Activated CD4-positive, alpha-beta T cell treated with anti-CD3 and anti-CD28 coated beads, Interleukin-2, amount 50 U/mL, for 4 hours (primary cell): ENCODE measurements around the gene PTPN4.
"Not testable (repeated sequence)": the region's sequence is repeated elsewhere in the genome, so short reads cannot be mapped to it uniquely, and the experiment has no call there.

Experiments
- DNase-seq, 2 experiments: peaks; one replicate each; pipeline ENCODE4 v3.0.0-alpha.2; 2020

The PTPN4 gene

DNA sequence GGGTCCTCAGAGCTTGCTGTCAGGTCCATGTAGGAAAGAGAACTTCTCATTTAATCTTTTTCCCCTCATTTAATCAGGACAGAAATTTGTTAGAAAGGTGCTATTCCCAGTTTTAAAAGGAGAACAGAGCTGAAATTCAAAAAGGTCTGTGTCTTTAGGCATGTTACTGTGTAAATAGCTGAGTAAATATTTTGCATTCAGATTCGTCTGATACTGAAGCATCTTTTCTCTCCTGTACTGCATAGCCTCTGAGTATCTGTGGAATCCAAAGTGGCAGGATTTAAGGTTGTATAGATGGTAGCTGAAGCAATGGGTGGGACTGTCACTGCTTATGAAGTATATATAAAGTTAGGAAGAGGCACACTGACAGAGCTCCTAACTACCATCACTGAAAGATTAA is 9.0 kb downstream of the PTPN4 start:
- DNase-seq = no peak

DNA sequence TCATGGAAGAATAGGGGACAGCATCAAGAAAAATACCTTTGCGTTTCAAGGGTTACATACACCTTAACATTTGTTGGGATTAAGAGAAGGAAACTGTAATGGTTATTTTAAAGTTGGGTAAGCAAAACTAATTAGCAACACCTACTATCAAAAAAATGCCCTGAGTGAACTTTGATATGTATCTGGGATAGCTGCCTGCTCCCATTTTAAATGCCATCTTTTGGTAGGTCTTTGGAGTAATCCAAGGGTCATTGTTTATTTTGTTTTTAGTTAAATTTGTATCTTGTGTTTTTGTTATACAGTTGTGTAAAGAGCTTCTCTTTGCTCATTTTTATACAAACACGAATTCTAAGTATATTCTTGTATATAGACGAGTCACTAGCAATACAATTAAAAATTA is 9.9 kb downstream of the PTPN4 start:
- DNase-seq = no peak

DNA sequence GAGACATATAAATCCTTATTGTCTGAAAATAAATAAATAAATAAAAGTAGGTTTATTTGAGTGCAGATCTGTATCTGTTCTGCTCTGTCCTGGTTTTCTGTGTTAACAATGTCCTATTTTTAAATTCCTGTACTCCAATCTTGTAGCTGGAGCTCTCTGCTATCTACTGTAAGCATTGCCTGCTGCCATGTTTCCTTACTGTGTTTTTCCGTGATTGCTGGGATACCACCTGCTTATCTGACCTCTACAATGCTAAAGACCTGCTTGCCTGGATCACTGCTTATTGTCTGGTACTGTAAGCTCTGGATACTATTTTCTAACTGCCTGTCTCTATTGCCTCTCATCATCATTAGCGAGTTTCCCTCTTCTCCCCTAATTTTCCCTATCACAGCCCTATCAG is 11.6 kb downstream of the PTPN4 start:
- DNase-seq = no peak

DNA sequence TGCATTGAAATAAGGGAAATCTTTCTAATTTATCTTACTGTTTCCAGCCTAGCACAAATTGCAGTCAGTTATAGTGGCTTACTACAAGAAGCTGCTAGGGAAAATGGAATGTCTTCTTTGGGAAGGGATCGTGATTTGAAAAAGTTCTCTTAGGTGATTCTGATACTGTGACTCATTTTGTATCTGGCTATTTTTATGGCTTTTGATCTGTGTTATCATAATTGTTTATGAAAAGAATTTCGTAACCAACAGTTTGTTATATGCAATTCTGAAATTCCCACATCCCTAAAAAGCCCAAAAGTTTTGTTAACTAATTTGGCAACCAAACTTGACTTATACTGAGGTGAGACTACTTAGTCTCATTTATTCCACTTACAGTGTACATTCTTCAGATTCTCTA is 12.4 kb downstream of the PTPN4 start:
- DNase-seq = no peak

DNA sequence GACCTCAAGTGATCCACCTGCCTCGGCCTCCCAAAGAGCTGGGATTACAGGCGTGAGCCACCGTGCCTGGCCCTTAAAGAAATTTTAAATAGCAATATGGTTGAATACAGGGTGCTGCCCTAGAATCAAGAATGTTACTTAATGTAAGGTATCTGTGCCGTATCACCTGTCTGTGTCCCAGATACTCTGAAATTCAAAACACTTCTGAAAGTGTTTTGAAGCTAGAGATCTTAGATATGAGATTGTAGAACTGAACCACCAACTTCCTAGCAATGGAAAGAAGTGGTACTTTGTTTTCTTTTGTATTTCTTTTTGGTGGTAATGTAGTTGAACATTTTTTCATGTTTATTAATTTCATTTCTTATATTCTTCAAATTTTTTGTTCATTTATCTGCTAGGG is 13.0 kb downstream of the PTPN4 start:
- no peak for DNase-seq

DNA sequence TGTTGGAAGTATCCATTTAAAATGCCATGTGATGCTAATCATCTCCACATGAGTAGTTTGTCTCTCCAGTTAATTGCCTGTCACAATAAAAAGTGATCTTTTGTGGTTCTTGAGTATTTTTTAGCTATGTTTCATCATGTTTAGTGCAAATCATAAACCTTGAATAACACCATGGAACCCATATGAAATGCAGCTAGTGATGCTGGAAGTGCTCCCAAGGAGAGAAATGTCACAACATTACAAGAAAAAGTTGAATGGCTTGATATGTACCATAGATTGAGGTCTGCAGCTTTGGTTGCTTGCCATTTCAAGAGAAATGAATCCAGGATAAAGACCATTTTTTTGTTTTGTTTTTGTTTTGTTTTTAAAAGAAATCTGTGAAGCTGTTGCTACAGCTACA is 14.3 kb downstream of the PTPN4 start:
- DNase-seq = no peak

DNA sequence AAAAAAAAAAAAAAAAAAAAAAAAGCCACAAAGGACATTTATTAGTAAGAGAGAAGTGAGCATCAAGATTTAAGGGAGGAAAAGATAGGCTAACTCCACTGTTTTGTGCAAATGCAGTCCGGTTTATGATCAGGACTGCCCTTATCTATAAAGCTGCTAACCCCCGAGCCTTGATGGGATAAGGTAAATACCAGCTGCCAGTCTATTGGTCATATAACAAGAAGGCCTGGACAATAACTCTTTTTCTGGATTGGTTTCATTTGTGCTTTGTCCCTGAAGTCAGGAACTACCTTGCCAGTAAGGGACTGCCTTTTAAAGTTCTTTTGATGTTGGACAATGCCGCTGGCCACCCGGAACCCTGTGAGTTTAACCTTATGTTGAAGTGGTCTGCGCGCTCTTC is 15.4 kb downstream of the PTPN4 start:
- no peak for DNase-seq

DNA sequence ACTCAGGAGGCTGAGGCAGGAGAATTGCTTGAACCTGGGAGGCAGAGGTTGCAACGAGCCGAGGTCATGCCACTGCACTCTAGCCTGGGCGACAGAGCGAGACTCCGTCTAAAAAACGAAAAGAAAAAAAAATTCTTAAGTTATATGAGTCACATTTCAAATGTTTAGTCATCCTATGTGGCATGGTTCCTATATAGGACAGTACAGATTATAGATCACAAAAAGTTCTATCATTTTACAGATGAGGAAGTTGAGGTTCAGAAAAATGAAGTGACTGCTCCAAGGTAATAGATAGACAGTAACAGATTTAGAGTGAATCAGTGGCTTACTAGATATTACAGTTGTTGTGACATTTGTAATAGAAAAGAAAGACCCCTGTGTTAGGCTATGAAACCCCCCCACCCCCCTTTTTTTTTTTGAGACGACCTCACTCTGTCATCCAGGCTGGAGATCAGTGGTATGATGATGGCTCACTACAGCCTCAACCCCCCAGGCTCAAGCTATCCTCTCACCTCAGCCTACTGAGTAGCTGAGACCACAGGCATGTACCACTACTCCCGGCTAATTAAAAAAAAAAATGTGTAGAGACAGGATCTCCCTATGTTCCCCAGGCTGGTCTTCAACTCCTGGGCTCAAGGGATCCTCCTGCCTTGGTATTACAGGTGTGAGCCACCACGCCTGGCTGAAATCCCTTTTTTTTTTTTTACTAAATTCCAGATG is 22.7 kb downstream of the PTPN4 start:
- DNase-seq = no peak

DNA sequence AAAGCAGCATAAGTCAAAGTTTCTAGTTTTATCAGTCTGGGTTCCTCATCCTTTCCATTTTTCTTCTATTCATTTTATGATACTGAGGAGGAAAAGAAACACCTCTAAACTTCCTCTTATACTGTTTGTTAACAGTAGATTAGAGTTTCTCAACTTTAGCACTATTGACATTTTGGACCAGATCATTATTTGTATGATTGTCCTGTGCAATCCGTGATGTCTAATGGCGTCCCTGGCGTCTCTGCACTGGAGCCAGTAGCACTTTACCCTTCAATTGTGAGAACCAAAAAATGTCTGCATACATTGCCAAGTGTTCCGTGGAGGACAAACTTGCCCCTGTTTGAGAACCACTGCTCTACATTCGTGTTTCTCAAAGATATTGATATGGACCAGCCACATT is 25.2 kb downstream of the PTPN4 start:
- DNase-seq = no peak

DNA sequence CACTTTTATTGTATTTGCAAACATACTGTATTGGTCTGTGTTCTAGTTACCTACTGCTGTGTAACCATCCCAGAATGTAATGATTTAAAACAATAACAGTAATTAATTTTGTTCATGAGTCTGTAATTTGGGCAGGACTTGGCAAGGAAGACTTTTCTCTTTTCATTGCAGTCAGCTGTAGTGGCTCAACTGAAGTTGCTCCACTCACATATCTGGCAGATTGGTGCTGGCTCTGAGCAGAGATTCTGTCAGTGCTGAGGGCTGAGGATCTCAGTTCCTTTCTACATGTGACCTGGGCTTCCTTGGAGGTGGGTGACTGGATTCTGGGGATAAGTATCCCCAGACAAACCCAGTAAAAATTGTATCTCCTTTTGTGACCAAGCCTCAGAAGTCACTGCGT is 26.6 kb downstream of the PTPN4 start:
- DNase-seq = no peak

DNA sequence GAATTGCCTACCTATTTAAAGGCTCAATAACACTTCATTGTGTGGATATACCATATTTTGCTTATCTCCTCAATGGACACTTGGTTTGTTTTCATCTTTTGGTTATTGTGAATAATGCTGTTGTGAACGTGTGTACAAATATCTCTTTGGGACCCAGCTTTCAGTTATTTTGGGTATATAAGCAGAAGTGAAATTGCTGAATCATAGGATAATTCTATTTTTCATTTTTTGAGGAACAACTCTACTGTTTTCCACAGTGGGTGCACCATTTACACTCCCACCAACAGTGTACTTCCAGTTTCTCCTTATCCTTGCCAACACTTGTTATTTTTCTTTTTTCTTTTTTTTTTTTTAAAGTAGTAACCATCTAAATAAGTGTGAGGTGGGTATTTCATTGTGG is 29.0 kb downstream of the PTPN4 start:
- no peak for DNase-seq

DNA sequence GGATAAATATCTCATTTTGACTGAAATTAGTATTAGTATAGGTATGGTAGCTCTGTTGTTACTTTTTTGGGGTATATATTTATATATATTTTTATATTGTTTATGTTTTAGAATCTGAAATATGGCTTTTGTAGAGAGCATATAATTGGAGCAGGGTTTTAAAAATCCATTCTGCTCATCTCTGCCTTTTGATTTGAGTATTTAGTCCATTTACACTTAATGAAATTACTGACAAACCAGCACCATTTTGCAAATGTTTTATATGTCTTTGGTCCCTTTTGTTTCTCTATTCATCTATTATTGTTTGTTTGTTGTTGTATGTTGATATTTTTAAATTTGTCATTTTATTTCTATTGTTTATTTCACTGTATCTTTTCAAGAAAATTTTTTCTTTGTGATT is 30.7 kb downstream of the PTPN4 start:
- no peak for DNase-seq

DNA sequence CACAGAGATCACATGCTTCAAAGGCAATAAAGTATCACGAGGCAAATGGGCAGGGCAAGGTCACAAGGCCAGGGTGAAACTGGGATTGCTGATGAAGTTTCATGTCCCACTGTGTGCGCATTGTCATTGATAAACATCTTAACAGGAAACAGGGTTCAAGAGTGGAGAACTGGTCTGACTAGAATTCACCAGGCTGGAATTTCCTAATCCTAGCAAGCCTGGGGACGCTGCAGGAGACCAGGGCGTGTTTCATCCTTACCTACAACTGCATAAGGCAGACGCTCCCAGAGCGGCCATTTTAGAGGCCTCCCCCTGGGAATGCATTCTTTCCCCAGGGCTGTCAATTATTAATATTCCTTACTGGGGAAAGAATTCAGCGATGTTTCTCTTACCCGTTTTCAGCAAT is 33.2 kb downstream of the PTPN4 start:
- no peak for DNase-seq

DNA sequence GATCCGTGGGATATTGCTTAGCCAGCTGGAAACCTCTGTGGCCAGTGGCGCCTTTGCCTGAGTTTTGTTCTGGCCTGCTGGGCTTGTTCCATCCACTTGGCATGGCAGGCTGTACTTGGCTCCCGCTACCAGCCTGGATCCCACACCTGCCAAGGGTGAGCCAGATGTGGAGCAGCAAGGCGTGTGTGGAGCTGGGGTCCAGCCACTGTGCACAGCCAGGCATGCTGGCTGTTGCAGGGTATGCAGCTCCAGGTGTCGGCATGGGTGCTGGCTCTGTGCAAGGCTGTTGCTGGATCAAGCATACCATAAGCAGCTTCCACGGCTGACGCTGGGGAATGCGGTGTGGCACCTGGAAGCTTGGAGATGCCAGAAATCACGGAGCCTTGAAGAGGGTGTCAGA is 34.5 kb downstream of the PTPN4 start:
- DNase-seq = no peak

DNA sequence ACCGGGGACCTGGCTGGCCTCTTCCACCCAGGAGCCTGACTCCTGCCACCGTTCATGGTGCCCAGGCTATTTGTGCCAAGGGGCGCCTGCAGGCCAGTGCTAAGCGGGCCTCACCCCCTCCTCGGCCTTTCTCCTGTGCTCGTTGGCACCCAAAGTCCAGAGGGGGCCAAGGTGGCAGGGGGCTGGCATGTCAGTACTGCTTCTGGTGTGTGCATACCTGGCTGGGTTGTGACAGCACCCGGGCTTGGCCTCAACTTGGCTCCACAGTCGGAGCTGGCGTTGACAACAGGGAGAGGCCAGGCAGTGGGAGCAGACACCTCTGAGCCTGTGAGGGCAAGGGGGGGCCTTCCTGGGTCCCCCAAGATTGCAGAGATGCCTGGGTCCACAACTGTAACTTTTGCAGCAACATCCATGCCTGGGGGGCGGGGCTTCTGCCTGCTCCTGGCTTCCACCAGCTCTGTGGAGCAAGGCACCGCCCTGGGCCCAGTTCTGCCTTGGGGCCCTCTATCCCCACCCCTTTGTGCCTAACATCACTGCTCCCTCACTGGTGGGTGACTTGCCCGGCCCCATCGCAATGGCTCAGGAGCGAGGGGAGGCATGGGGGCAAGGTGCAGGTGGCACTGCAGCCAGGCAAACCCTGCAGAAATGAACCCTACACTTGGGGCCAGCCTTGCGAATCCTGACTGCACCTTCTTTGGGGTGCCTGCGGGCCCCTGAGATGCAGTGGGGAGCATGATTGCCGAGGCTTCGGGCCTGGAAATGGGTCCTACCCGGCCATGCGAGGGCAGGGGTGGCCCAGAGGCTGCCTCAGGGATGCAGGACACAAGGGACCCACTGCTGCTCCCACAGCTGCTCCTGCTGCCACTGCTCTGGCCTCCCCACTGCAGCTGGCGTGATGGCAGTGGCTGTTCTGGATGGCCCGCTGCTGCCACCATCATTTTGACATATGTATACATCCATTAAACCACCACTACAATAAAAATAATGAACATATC is 35.9 kb downstream of the PTPN4 start:
- DNase-seq = no peak

DNA sequence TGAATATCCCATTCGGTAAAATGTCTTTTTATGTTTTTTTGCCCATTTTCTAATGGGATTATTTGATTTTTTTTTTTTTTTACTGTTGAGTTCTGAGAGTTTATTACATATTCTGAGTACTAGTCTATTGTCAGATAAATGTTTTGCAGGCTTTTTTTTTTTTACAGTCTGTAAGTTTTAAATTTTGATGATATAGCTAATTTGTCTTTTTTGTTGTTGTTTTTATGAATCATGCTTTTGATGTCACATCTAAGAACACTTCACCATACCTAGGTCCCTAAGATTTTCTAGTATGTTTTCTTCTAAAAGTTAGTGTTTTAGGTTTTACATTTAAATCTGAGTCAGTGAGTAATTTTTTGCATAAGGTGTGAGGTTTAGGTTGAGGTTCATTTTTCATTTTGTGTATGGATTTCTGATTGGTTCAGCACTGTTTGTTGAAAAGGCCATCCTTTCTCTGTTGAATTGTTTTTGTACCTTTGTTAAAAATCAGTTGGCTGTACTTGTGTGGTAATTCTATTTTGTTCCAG is 40.7 kb downstream of the PTPN4 start:
- DNase-seq = no peak

DNA sequence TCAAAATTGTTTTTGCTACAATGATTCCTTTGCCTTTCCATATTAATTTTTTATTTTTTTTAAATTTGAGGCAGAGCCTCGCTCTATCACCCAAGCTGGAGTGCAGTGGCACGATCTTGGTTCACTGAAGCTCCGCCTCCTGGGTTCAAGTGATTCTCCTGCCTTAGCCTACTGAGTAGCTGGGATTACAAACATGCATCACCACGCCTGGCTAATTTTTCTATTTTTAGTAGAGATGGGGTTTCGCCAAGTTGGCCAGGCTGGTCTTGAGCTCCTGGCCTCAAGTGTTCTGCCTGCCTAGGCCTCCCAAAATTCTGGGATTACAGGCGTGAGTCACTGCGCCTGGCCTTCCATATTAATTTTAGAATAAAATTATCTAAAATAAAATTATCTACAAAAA is 41.3 kb downstream of the PTPN4 start:
- DNase-seq = no peak

DNA sequence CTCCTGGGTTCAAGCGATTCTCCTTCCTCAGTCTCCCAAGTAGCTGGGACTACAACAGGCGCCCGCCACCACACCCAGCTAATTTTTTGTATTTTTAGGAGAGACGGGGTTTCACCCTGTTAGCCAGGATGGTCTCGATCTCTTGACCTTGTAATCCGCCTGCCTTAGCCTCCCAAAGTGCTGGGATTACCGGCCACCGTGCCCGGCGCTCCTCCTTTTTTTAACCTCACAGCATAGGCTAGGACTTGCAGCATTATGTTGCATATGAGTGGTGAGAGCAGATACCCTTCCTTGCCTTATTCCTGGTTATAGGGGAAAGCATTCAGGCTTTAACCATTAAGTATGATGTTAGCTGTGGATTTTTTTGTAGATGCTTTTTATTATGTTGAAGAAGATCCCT is 42.3 kb downstream of the PTPN4 start:
- not testable (repeated sequence) for DNase-seq

DNA sequence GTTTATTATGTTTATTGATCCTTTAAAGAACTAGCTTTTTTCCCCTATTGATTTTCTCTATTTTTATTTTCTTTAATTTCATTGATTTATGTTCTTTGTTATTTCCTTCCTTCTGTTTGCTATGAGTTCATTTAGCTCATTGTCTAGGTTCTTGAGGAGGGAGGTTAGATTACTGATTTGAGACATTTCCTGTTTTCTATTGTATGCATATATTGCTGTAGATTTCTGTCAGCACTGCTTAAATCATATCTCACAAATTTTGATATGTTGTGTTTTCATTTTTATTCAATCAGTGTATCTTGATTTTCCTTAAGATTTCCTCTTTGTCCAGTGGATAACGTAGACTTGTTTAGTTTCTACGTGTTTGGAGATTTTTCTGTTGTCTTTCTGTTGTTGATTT is 43.4 kb downstream of the PTPN4 start:
- DNase-seq = no peak

DNA sequence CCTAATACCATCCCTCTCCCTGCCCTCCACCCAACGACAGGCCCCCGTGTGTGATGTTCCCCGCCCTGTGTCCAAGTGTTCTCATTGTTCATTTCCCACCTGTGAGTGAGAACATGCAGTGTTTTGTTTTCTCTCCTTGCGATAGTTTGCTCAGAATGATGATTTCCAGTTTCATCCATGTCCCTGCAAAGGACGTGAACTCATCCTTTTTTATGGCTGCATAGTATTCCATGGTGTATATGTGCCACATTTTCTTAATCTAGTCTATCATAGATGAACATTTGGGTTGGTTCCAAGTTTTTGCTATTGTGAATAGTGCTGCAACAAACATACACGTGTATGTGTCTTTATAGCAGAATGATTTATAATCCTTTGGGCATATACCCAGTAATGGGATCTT is 44.7 kb downstream of the PTPN4 start:
- DNase-seq = not testable (repeated sequence)

DNA sequence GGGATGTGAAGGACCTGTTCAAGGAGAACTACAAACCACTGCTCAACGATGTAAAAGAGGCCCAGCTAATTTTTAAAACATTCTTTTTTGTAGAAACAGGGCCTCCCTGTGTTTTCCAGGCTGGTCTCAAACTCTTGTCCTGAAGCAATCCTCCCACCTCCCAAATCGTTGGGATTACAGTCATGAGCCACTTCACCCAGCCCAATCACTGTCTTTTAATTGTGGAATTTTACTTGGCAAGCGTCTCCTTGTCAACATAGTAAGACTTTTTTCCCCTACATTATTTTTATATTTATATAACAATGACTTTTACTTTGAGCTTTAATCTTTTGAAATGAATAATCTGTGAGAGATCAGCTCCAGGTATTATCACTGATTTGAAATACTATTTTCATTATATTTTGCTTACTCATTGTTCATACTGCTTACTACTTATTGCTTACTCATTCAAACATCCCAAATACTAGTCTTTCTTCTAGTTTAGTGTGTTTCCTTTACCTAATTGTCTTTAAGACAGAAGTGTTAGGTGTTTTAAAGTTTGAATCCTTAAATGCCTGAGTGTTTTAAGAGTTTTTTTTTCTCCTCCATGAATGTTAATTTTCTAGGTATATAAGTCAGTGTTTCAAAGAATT is 48.9 kb downstream of the PTPN4 start:
- DNase-seq = no peak

DNA sequence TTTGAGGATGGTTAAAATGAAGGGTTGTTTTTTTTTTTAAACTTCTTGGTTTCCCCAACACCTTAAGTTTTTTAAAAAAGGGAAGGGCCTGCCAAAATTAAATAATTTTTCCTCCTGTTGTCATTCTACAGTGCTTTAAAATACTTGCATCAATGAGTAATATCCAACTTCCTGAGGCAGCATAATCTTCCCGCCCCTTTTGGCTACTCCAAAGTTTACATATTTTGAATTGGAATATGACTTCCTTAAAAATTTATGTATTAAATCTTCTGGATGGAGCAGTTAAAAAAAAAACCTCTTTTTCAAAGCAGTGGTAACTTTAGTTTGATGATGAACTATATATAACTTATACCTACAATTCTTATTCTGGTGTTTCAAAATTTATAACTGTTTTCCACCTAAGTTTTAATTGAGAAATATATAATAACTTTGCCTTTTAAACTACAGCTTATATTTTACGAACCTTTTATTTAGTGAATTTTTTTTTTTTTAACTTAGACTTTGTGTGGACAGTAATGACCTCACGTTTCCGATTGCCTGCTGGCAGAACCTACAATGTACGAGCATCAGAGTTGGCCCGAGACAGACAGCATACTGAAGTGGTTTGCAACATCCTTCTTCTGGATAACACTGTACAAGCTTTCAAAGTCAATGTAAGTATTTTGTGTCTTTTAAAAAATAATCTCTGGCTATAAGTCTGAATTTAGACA is 49.8 kb downstream of the PTPN4 start:
- DNase-seq = no peak
